ENCODE data around the gene APOH. TPM values are rescaled to one million over a fixed set of nuclear protein-coding genes. Genes with fewer than 3 reads are reported as not detected.
A peak's percentile ranks its signal among the peaks of the same experiment; 100 is the strongest.

The APOH gene
- total RNA-seq, 1 donor from 2014 or later: not detected

DNA sequence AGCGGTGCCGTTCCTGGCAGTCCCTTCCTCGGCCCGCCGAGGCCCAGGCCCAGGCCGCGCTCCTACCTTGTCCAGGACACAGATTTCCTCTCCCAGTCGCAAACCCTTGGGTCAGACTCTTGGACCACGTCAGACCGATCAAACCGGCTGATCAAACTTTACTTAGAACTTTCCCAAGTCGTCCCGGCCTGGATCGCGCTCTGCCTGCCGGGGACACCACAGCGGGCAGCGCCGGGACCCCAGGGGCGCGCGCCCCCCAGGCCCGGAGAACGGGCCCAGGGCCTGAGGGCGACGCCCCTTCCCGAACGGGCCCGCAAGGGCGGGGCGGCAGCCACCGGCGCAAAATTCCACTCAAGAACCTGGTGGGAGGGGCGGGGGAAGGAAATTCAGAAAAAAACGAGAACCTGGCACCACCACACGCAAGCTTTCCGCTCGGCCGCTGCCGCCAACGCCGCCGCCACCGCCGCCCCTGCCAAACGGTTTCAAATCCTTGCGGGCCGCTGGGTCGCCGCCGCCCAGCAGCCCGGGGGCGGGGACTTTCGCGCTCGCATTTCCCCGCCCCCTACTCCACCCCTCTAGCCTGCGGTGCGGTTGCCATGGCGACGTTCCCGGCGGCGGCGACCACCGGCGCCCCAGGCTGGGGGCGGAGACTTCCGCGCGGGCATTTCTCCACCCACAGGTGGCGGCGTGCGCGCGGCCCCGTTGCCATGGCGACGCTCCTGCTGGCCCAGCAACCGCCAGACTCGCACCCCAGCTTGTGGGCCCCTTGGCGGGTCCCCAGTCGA, 37.4 kb downstream of the APOH start, which contains the start of gene CEP112:
Gene CEP112 (minus strand): TSS at position 541 of the 785 bp plus-strand sequence.
- Histone ChIP-seq H3K27me3 (no peaks in the 10 kb centered on the region), H3K36me3 (no peaks in the 10 kb centered on the region), H3K4me1 (peaks cover 26% of the 10 kb centered on the region), H3K27ac (peak within 1 kb of the TSS; percentile 82), H3K9me3 (no peaks in the 10 kb centered on the region), H3K4me3 (peak within 1 kb of the TSS; percentile 66 to 84)
- TF ChIP-seq CTCF (IDR thresholded peaks at IDR 0.05): no peak
- TF ChIP-seq POLR2A (IDR thresholded peaks at IDR 0.05): peak in 1 of 2 donors; percentile 22
- peak in 1 of 2 donors; percentile 44 for TF ChIP-seq POLR2AphosphoS5 (IDR thresholded peaks at IDR 0.05; ENCODE audit: insufficient read depth in 1 of 2, low read depth in 1 of 2)
- no peak for DNase-seq (ENCODE audit: extremely low spot score in 2 of 2)
- intact Hi-C loops (cut with DNase I): no loop called here

- DNase-seq (ENCODE audit: extremely low spot score in 2 of 2): no peak
- intact Hi-C loops (cut with DNase I): no loop called here
- Histone ChIP-seq H3K4me3 (peak overlapping the region; percentile 66 to 84), H3K27ac (peak overlapping the region; percentile 82), H3K9me3 (no peaks in the 10 kb centered on the region), H3K4me1 (peaks cover 26% of the 10 kb centered on the region), H3K36me3 (no peaks in the 10 kb centered on the region), H3K27me3 (no peaks in the 10 kb centered on the region)
- TF ChIP-seq POLR2AphosphoS5 (IDR thresholded peaks at IDR 0.05; ENCODE audit: insufficient read depth in 1 of 2, low read depth in 1 of 2): no peak
- no peak for TF ChIP-seq CTCF (IDR thresholded peaks at IDR 0.05)
- no peak for TF ChIP-seq POLR2A (IDR thresholded peaks at IDR 0.05)
Observed at GRCh38 chr17:66190738-66191592, 38.2 kb downstream of the APOH start.

GRCh38 chr17:66187718-66188117, 41.5 kb downstream of the APOH start:
- TF ChIP-seq CTCF (IDR thresholded peaks at IDR 0.05) (no peak), POLR2A (IDR thresholded peaks at IDR 0.05) (no peak), POLR2AphosphoS5 (IDR thresholded peaks at IDR 0.05; ENCODE audit: insufficient read depth in 1 of 2, low read depth in 1 of 2) (no peak)
- H3K4me1 ChIP-seq: peaks cover 26% of the 10 kb centered on the region
- intact Hi-C loops (cut with DNase I): no loop called here

DNA sequence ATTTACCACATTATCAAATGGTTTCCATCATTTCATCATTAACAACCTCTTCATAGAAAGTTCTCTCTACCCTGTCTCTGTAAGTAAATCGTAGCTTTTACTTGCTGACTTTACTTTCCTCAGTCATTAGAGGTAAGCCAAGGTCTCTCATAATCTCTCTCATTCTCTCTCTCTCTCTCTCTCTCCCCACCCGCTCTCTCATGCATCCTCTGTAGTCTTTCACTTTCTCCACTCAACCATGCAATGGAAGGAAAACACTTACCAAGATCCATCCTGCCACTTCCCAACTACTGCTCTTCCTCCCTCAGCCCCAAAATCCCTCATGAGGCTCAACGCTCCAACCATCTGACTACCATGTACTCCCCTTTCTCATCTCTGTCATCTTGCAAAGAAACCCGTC, 43.4 kb downstream of the APOH start:
- H3K27me3 ChIP-seq: no peaks in the 10 kb centered on the region
- peaks cover 19% of the 10 kb centered on the region for H3K4me1 ChIP-seq
- no peak for TF ChIP-seq POLR2A (IDR thresholded peaks at IDR 0.05)
- no peak for TF ChIP-seq CTCF (IDR thresholded peaks at IDR 0.05)
- TF ChIP-seq POLR2AphosphoS5 (IDR thresholded peaks at IDR 0.05; ENCODE audit: insufficient read depth in 1 of 2, low read depth in 1 of 2): no peak
- peaks cover 0 to 11% of the 10 kb centered on the region in 2 donors for H3K36me3 ChIP-seq
- intact Hi-C loops (cut with DNase I): no loop called here
- no peak for DNase-seq (ENCODE audit: extremely low spot score in 2 of 2)
- no peak overlapping the region for H3K4me3 ChIP-seq
- no peak overlapping the region for H3K27ac ChIP-seq
- no peaks in the 10 kb centered on the region for H3K9me3 ChIP-seq

More at GRCh38 chr17:66187718-66188117, 41.5 kb downstream of the APOH start:
- Histone ChIP-seq H3K4me3 (no peak overlapping the region), H3K27me3 (no peaks in the 10 kb centered on the region), H3K27ac (no peak overlapping the region), H3K36me3 (no peaks in the 10 kb centered on the region), H3K9me3 (no peaks in the 10 kb centered on the region)
- no peak for DNase-seq (ENCODE audit: extremely low spot score in 2 of 2)

Measured in vagina (tissue), 2 donors.